ENCODE results near the gene SFXN3. TPM values are rescaled to one million over a fixed set of nuclear protein-coding genes. Genes with fewer than 3 reads are reported as not detected.
A peak's percentile ranks its signal among the peaks of the same experiment; 100 is the strongest.

SFXN3 gene, protein sequence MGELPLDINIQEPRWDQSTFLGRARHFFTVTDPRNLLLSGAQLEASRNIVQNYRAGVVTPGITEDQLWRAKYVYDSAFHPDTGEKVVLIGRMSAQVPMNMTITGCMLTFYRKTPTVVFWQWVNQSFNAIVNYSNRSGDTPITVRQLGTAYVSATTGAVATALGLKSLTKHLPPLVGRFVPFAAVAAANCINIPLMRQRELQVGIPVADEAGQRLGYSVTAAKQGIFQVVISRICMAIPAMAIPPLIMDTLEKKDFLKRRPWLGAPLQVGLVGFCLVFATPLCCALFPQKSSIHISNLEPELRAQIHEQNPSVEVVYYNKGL
- total RNA-seq = 72.4 TPM

DNA sequence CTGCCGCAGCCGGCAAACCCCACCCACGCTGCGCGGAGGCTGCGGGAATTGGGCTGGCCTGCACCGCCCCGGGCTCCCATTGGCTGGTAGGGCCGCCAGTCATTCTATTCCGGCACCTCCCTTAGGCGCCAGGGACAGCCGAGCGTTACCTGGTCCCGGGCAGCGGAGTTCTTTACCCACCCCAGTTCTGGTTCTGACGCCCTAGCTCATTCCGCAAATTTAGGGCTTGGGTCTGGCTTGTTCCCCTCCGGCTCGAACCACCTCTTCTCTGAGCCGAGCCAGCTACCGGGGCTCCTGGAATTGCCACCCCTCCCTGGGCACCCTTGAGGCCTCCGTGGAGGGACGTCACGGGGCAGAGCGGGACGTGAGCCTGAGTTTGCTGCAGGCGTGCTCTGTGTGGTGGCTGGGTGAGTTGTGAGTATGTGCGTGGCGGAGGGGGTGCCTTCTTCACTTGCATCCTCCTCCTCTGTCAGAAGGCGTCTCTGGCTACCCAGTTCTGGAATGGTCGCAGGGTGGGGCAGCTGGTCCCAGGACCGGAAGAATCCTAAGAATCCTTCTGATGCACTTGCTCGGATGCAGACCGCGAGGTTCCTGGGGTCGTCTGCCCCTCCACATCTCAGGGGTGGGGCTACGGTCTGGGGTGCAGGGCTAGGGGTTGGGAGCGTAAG lies at the start of gene SFXN3, which contains the start of gene PDZD7:
TSS of gene SFXN3 (plus strand) at position 107 of the 668 bp plus-strand sequence. CDS start 3,461 bp downstream, outside the sequence.
TSS of gene PDZD7 (minus strand) at position 2 of the 668 bp plus-strand sequence. CDS start 910 bp downstream, outside the sequence.
- peak within 1 kb of the TSS; percentile 72 to 92 for H3K4me3 ChIP-seq
- TF ChIP-seq, protein P1, sequence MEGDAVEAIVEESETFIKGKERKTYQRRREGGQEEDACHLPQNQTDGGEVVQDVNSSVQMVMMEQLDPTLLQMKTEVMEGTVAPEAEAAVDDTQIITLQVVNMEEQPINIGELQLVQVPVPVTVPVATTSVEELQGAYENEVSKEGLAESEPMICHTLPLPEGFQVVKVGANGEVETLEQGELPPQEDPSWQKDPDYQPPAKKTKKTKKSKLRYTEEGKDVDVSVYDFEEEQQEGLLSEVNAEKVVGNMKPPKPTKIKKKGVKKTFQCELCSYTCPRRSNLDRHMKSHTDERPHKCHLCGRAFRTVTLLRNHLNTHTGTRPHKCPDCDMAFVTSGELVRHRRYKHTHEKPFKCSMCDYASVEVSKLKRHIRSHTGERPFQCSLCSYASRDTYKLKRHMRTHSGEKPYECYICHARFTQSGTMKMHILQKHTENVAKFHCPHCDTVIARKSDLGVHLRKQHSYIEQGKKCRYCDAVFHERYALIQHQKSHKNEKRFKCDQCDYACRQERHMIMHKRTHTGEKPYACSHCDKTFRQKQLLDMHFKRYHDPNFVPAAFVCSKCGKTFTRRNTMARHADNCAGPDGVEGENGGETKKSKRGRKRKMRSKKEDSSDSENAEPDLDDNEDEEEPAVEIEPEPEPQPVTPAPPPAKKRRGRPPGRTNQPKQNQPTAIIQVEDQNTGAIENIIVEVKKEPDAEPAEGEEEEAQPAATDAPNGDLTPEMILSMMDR (IDR thresholded peaks at IDR 0.05) = no peak
- no peaks in the 10 kb centered on the region for H3K27me3 ChIP-seq
- H3K4me1 ChIP-seq = peaks cover 20 to 30% of the 10 kb centered on the region in 2 donors
- peak within 1 kb of the TSS; percentile 99 for H3K27ac ChIP-seq
- intact Hi-C loops (cut with DNase I) = loop anchor here (1.0 to 10.0 kb wide), 4 partner anchors 11 to 116 kb away; partner anchors contain the start of genes KAZALD1 and SLF2
- H3K36me3 ChIP-seq = peaks cover 19 to 21% of the 10 kb centered on the region in 2 donors
- peak; percentile 80 to 97 for DNase-seq (ENCODE audit: low spot score in 2 of 2)
- no peaks in the 10 kb centered on the region for H3K9me3 ChIP-seq

GRCh38 chr10:100982916-100983830 lies 47.9 kb upstream of the SFXN3 start:
- H3K27ac ChIP-seq = no peak overlapping the region
- H3K4me1 ChIP-seq = peaks cover 9 to 10% of the 10 kb centered on the region in 2 donors
- H3K36me3 ChIP-seq = peaks cover 37 to 47% of the 10 kb centered on the region in 2 donors
- TF ChIP-seq, protein P1 (IDR thresholded peaks at IDR 0.05) = no peak
- H3K27me3 ChIP-seq = no peaks in the 10 kb centered on the region
- H3K4me3 ChIP-seq = no peak overlapping the region
- intact Hi-C loops (cut with DNase I) = no loop called here
- H3K9me3 ChIP-seq = no peaks in the 10 kb centered on the region
- DNase-seq (ENCODE audit: low spot score in 2 of 2) = peak in 1 of 2 donors; percentile 58

- peaks cover 9 to 16% of the 10 kb centered on the region in 2 donors for H3K4me1 ChIP-seq
- no peak overlapping the region for H3K4me3 ChIP-seq
- H3K9me3 ChIP-seq = no peaks in the 10 kb centered on the region
- TF ChIP-seq, protein P1 (IDR thresholded peaks at IDR 0.05) = no peak
- H3K27ac ChIP-seq = no peak overlapping the region
- no peaks in the 10 kb centered on the region for H3K27me3 ChIP-seq
- intact Hi-C loops (cut with DNase I) = no loop called here
- DNase-seq (ENCODE audit: low spot score in 2 of 2) = peak in 1 of 2 donors; percentile 30
- peaks cover 37 to 42% of the 10 kb centered on the region in 2 donors for H3K36me3 ChIP-seq
Measured at GRCh38 chr10:100983868-100984671, 47.0 kb upstream of the SFXN3 start.

DNA sequence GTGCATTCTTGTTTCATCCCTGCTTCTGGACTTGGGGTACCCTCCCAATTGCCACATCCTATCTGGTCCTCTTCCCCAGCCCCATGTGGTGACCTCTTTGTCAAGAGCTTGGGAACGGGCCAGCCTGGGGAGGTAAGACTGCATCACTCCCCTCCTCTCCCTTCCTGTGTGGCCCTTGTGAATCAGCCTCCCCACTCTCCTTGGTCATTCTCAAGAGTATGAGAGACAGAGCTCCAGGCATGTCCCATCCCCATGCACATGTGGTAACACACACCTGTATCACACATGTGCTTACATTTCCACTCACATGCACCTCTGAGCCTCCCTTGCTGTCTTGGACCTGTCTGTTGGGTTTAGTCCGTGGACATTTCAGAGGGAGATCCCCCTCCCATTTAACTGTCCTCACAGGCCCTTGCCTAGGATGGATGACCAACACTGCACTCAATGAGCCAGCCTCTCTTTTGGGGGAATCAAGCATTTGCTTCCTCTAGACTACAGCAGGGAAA lies 46.3 kb upstream of the SFXN3 start:
- DNase-seq (ENCODE audit: low spot score in 2 of 2) = no peak
- intact Hi-C loops (cut with DNase I) = no loop called here
- no peaks in the 10 kb centered on the region for H3K9me3 ChIP-seq
- H3K27me3 ChIP-seq = no peaks in the 10 kb centered on the region
- peaks cover 33 to 38% of the 10 kb centered on the region in 2 donors for H3K36me3 ChIP-seq
- no peak overlapping the region for H3K27ac ChIP-seq
- H3K4me3 ChIP-seq = no peak overlapping the region
- H3K4me1 ChIP-seq = peaks cover 9 to 16% of the 10 kb centered on the region in 2 donors
- TF ChIP-seq, protein P1 (IDR thresholded peaks at IDR 0.05) = no peak
